Neural cell (in vitro differentiated cells): ENCODE results near the gene OR51E2. TPM values are rescaled to one million over a fixed set of nuclear protein-coding genes. Genes with fewer than 3 reads are reported as not detected.

ENCODE experiments used
- H2AFZ ChIP-seq: fragments of 200-600, 300-800 bp; sonication (generic), shearing (Covaris generic); 2 replicates; pipeline ENCODE4 v1.6.0; 2014; ENCODE audit warnings: low read depth, mild to moderate bottlenecking, antibody characterized with exemption, low read length, moderate library complexity
- H3F3A ChIP-seq: fragments of 200-600 bp; shearing (Covaris generic); 2 replicates; pipeline ENCODE4 v1.6.1; 2016; ENCODE audit warnings: mild to moderate bottlenecking, moderate library complexity, mixed read lengths, antibody characterized with exemption, low read length; ENCODE audit not compliant: insufficient read depth, poor library complexity, severe bottlenecking
- H3K27ac ChIP-seq: fragments of 200-600, 300-800 bp; sonication (generic), shearing (Covaris generic); 2 replicates; pipeline ENCODE4 v1.5.1; 2014; ENCODE audit warnings: mild to moderate bottlenecking, low read length, moderate library complexity
- H3K27me3 ChIP-seq: fragments of 300-800, 200-600 bp; sonication (generic), shearing (Covaris generic); 2 replicates; pipeline ENCODE4 v1.6.0; 2014; ENCODE audit warnings: mild to moderate bottlenecking, low read depth, low read length, moderate library complexity; ENCODE audit not compliant: insufficient read depth
- H3K36me3 ChIP-seq: fragments of 300-800, 200-600 bp; sonication (generic), shearing (Covaris generic); 2 replicates; pipeline ENCODE4 v1.5.1; 2014; ENCODE audit warnings: mild to moderate bottlenecking, antibody characterized with exemption, low read length, moderate library complexity; ENCODE audit not compliant: insufficient read depth
- H3K4me2 ChIP-seq: fragments of 300-800, 200-600 bp; sonication (generic), shearing (Covaris generic); 2 replicates; pipeline ENCODE4 v1.6.0; 2014; ENCODE audit warnings: mild to moderate bottlenecking, low read length
- H3K4me3 ChIP-seq: fragments of 300-800, 200-600 bp; sonication (generic), shearing (Covaris generic); 2 replicates; pipeline ENCODE4 v1.5.1; 2014; ENCODE audit warnings: mild to moderate bottlenecking, low read length, moderate library complexity
- H3K79me2 ChIP-seq: fragments of 200-600 bp; shearing (Covaris generic); replicated peaks from 2 replicates; pipeline ENCODE4 v1.6.0; 2014; ENCODE audit warnings: mild to moderate bottlenecking, low read length, moderate library complexity; ENCODE audit not compliant: insufficient read depth
- H3K9ac ChIP-seq: fragments of 300-800, 200-600 bp; sonication (generic), shearing (Covaris generic); 2 replicates; pipeline ENCODE4 v1.6.1; 2016; ENCODE audit warnings: mild to moderate bottlenecking, low read length, mixed read lengths
- H3K9me2 ChIP-seq: fragments of 200-600 bp; shearing (Covaris generic); 2 replicates; pipeline ENCODE4 v1.6.1; 2016; ENCODE audit warnings: mild to moderate bottlenecking, low read length, mixed read lengths; ENCODE audit not compliant: insufficient read depth
- H3K9me3 ChIP-seq: fragments of 200-600, 300-800 bp; sonication (generic), shearing (Covaris generic); 2 replicates; pipeline ENCODE4 v1.6.1; 2016; ENCODE audit warnings: mild to moderate bottlenecking, mixed run types, low read length, moderate library complexity, mixed read lengths
- H4K20me1 ChIP-seq: fragments of 200-600 bp; shearing (Covaris generic); 2 replicates; pipeline ENCODE4 v1.6.1; 2016; ENCODE audit warnings: mild to moderate bottlenecking, mixed run types; ENCODE audit not compliant: insufficient read depth
- EP300 ChIP-seq: fragments of 450-650 bp; conservative IDR thresholded peaks from 2 replicates; pipeline ENCODE4 v1.6.1; 2014; ENCODE audit warnings: antibody characterized with exemption, mild to moderate bottlenecking, moderate library complexity; ENCODE audit not compliant: poor library complexity, severe bottlenecking
- EZH2 ChIP-seq: fragments of 200-600, 300-800 bp; shearing (Covaris generic), sonication (generic); IDR thresholded peaks from 2 replicates; pipeline ENCODE4 v1.6.1; 2014; ENCODE audit warnings: antibody characterized with exemption, low read length, borderline replicate concordance, mild to moderate bottlenecking; ENCODE audit not compliant: insufficient read depth, poor library complexity, severe bottlenecking
- MXI1 ChIP-seq: fragments of 450-650 bp; conservative IDR thresholded peaks from 2 replicates; pipeline ENCODE4 v1.6.1; 2014; ENCODE audit warnings: antibody characterized with exemption, mild to moderate bottlenecking; ENCODE audit not compliant: poor library complexity, severe bottlenecking
- POLR2AphosphoS5 ChIP-seq: IDR thresholded peaks from 2 replicates; pipeline ENCODE4 v1.6.1; 2012
- RAD21 ChIP-seq: fragments of 450-650 bp; conservative IDR thresholded peaks from 2 replicates; pipeline ENCODE4 v1.6.1; 2014; ENCODE audit warnings: antibody characterized with exemption, mild to moderate bottlenecking, moderate library complexity
- SMC3 ChIP-seq: fragments of 450-650 bp; conservative IDR thresholded peaks from 2 replicates; pipeline ENCODE4 v1.6.1; 2014; ENCODE audit warnings: antibody characterized with exemption, mild to moderate bottlenecking, moderate library complexity; ENCODE audit not compliant: poor library complexity
- TAF1 ChIP-seq: IDR thresholded peaks from 2 replicates; pipeline ENCODE4 v1.6.1; 2012; ENCODE audit warnings: low read depth
- polyA plus RNA-seq: library from polyadenylated mRNA; depleted of rRNA; stranded (reverse); fragments of >200 nt; gene quantifications from 2 replicates; pipeline ENCODE4 v1.2.3, GENCODE V29; 2014
- TF ChIP-seq, protein P1 (sequence below): IDR thresholded peaks from 2 replicates; pipeline ENCODE4 v1.6.1; 2012; ENCODE audit warnings: borderline replicate concordance
- TF ChIP-seq, protein P2 (sequence below): fragments of 450-650 bp; IDR thresholded peaks from 2 replicates; pipeline ENCODE4 v1.5.1; 2014; ENCODE audit warnings: antibody characterized with exemption, mild to moderate bottlenecking, moderate library complexity; ENCODE audit not compliant: poor library complexity, severe bottlenecking

Gene OR51E2
- polyA plus RNA-seq, 1 donor from 2014 or later: not detected

DNA sequence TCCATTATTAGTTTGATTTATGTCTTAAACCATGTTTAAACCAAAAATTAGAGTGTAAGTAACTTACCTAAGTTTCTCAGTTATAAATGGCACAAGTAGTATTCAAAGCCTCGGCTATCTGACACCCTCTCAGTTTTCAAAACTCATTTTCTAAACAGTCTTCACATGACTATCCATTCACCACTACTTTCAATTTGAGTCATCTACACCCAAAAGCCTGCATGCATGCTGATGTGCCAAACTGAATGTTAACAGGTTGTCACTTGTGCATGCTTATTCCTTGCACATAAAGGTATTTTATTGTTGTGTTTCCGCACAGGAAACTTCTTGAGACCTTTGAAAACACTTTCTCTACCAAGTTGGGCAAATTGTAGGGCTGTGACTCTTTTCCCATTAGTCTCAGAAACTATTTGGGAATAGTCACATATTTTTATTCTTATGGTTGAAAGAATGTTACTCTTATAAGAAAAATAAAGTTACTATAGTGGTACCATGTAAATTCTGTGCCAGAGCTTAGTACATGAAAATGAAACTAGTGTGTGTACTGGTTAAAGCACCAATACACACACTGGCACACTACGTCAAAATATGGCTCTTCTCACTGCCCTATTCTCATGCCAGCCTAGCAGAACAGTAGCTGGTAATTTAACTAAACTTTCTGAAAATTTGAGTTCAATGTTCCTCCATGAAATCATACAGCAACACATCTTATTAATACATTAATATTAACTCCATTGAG, 2.2 kb upstream of the OR51E2 start:
- Histone ChIP-seq H3K9me3 (no peaks in the 10 kb centered on the region), H3K27me3 (no peaks in the 10 kb centered on the region), H3K27ac (no peak overlapping the region), H3K4me2 (no peak overlapping the region), H3F3A (no peaks in the 10 kb centered on the region), H3K9me2 (no peaks in the 10 kb centered on the region), H3K9ac (no peak overlapping the region), H3K79me2 (no peaks in the 10 kb centered on the region), H4K20me1 (no peaks in the 10 kb centered on the region), H3K36me3 (no peaks in the 10 kb centered on the region), H2AFZ (no peak overlapping the region), H3K4me3 (no peak overlapping the region)
- TF ChIP-seq POLR2AphosphoS5 (no peak), RAD21 (no peak), SMC3 (no peak), MXI1 (no peak), EZH2 (no peak), TAF1 (no peak), EP300 (no peak)
- TF ChIP-seq, protein P1, sequence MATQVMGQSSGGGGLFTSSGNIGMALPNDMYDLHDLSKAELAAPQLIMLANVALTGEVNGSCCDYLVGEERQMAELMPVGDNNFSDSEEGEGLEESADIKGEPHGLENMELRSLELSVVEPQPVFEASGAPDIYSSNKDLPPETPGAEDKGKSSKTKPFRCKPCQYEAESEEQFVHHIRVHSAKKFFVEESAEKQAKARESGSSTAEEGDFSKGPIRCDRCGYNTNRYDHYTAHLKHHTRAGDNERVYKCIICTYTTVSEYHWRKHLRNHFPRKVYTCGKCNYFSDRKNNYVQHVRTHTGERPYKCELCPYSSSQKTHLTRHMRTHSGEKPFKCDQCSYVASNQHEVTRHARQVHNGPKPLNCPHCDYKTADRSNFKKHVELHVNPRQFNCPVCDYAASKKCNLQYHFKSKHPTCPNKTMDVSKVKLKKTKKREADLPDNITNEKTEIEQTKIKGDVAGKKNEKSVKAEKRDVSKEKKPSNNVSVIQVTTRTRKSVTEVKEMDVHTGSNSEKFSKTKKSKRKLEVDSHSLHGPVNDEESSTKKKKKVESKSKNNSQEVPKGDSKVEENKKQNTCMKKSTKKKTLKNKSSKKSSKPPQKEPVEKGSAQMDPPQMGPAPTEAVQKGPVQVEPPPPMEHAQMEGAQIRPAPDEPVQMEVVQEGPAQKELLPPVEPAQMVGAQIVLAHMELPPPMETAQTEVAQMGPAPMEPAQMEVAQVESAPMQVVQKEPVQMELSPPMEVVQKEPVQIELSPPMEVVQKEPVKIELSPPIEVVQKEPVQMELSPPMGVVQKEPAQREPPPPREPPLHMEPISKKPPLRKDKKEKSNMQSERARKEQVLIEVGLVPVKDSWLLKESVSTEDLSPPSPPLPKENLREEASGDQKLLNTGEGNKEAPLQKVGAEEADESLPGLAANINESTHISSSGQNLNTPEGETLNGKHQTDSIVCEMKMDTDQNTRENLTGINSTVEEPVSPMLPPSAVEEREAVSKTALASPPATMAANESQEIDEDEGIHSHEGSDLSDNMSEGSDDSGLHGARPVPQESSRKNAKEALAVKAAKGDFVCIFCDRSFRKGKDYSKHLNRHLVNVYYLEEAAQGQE: no peak
- TF ChIP-seq, protein P2, sequence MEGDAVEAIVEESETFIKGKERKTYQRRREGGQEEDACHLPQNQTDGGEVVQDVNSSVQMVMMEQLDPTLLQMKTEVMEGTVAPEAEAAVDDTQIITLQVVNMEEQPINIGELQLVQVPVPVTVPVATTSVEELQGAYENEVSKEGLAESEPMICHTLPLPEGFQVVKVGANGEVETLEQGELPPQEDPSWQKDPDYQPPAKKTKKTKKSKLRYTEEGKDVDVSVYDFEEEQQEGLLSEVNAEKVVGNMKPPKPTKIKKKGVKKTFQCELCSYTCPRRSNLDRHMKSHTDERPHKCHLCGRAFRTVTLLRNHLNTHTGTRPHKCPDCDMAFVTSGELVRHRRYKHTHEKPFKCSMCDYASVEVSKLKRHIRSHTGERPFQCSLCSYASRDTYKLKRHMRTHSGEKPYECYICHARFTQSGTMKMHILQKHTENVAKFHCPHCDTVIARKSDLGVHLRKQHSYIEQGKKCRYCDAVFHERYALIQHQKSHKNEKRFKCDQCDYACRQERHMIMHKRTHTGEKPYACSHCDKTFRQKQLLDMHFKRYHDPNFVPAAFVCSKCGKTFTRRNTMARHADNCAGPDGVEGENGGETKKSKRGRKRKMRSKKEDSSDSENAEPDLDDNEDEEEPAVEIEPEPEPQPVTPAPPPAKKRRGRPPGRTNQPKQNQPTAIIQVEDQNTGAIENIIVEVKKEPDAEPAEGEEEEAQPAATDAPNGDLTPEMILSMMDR: no peak

DNA sequence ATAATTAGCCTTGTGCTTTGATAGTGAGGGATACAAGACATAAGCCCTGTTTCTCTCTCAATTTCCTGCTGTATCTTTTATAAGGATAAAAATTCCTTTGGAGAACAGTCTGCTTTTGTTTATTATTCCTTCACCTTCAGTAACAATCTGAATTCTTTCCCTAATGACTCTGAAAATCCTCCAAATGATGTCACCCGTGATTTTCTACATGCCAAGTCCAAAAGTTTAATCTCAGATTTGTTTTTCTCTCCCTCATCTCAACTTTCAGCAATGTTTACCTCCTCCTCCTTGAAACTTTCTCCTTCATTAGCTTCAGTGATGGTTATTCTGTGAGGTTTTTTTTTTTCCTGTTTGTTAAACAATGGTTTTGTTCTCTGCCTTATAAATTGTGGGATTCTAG, 2.2 kb downstream of the OR51E2 start:
- Histone ChIP-seq H3F3A (no peaks in the 10 kb centered on the region), H2AFZ (no peak overlapping the region), H3K27ac (no peak overlapping the region), H3K36me3 (no peaks in the 10 kb centered on the region), H3K27me3 (no peaks in the 10 kb centered on the region), H3K9ac (no peak overlapping the region), H3K9me3 (no peaks in the 10 kb centered on the region), H4K20me1 (no peaks in the 10 kb centered on the region), H3K9me2 (no peaks in the 10 kb centered on the region), H3K4me3 (no peak overlapping the region), H3K79me2 (no peaks in the 10 kb centered on the region), H3K4me2 (no peak overlapping the region)
- no peak for TF ChIP-seq EZH2
- no peak for TF ChIP-seq SMC3
- TF ChIP-seq POLR2AphosphoS5: no peak
- TF ChIP-seq TAF1: no peak
- no peak for TF ChIP-seq RAD21
- TF ChIP-seq, protein P2: no peak
- TF ChIP-seq MXI1: no peak
- TF ChIP-seq EP300: no peak
- TF ChIP-seq, protein P1: no peak
